Liver (tissue), 3 donors: ENCODE measurements around the gene RAB6A.

Experiments
- GABPA ChIP-seq, 2 donors: IDR thresholded peaks in 1 of 2; conservative IDR thresholded peaks in 1 of 2; 2 replicates each; pipeline ENCODE4 v1.6.1; 2016; ENCODE audit warnings: antibody characterized with exemption in 2 of 2, mild to moderate bottlenecking in 1 of 2, moderate library complexity in 1 of 2
- JUND ChIP-seq, 2 donors: IDR thresholded peaks; 2 replicates each; pipeline ENCODE4 v1.6.1; 2016; ENCODE audit warnings: antibody characterized with exemption in 2 of 2
- RAD21 ChIP-seq, 2 donors: IDR thresholded peaks; 2 replicates each; pipeline ENCODE4 v1.6.1; 2016; ENCODE audit warnings: antibody characterized with exemption in 2 of 2, mild to moderate bottlenecking in 2 of 2
- REST ChIP-seq: IDR thresholded peaks from 2 replicates; pipeline ENCODE4 v1.6.1; 2016; ENCODE audit warnings: antibody characterized with exemption, mild to moderate bottlenecking
- SP1 ChIP-seq: IDR thresholded peaks from 2 replicates; pipeline ENCODE4 v1.6.1; 2018; ENCODE audit warnings: antibody characterized with exemption, mild to moderate bottlenecking
- TAF1 ChIP-seq: conservative IDR thresholded peaks from 2 replicates; pipeline ENCODE4 v1.6.1; 2016; ENCODE audit warnings: antibody characterized with exemption, mild to moderate bottlenecking
- TF ChIP-seq, protein P1 (sequence below): fragments of 150-350 bp; IDR thresholded peaks from 2 replicates; pipeline ENCODE4 v1.5.1; 2017; ENCODE audit warnings: improper control_type of control experiment, low read depth, low read length; ENCODE audit not compliant: missing input control
- TF ChIP-seq, protein P2 (sequence below): IDR thresholded peaks from 2 replicates; pipeline ENCODE4 v1.6.1; 2016; ENCODE audit warnings: antibody characterized with exemption
- donor health status: healthy.
- donor health status: healthy.

DNA sequence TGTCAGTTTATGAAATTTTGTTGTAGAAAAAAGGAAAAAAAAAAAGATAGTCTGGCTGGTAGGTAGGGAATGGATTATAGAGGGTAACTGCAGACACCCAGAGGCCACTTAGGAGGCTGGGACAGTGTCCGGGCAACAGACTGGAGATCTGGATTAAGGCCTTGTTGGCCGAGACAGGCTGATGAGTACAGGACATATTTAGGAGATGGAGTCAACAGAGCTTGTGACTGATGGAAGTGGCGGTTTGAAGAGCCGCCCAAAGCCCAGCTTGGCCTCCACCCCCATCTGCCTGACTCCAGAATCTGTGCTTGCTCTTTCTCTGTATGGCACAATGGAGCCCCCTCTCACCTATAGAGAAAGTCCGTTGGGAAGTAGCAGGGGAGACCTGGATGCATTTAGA lies 106.9 kb downstream of the RAB6A start:
- TF ChIP-seq, protein P1, sequence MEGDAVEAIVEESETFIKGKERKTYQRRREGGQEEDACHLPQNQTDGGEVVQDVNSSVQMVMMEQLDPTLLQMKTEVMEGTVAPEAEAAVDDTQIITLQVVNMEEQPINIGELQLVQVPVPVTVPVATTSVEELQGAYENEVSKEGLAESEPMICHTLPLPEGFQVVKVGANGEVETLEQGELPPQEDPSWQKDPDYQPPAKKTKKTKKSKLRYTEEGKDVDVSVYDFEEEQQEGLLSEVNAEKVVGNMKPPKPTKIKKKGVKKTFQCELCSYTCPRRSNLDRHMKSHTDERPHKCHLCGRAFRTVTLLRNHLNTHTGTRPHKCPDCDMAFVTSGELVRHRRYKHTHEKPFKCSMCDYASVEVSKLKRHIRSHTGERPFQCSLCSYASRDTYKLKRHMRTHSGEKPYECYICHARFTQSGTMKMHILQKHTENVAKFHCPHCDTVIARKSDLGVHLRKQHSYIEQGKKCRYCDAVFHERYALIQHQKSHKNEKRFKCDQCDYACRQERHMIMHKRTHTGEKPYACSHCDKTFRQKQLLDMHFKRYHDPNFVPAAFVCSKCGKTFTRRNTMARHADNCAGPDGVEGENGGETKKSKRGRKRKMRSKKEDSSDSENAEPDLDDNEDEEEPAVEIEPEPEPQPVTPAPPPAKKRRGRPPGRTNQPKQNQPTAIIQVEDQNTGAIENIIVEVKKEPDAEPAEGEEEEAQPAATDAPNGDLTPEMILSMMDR: no peak
- TF ChIP-seq RAD21 (IDR thresholded peaks at IDR 0.05) (no peak), SP1 (no peak), TAF1 (no peak), GABPA (IDR thresholded peaks at IDR 0.05 in 1 of 2, conservative IDR thresholded peaks at IDR 0.05 in 1 of 2) (no peak), JUND (IDR thresholded peaks at IDR 0.05) (no peak), REST (no peak)
- TF ChIP-seq, protein P2, sequence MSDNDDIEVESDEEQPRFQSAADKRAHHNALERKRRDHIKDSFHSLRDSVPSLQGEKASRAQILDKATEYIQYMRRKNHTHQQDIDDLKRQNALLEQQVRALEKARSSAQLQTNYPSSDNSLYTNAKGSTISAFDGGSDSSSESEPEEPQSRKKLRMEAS: no peak
